ENCODE data around the gene DOP1B.

The DOP1B gene

GRCh38 chr21:36175771-36176565 lies 19.3 kb downstream of the DOP1B start:
- TF ChIP-seq Cebpa-rat (IDR thresholded peaks at IDR 0.05), result no peak
- Histone ChIP-seq H3K27me3 (no peaks in the 10 kb centered on the region), H3K9ac (no peak overlapping the region), H3K9me3 (replicated peaks in 1 of 11) (peaks cover 0 to 21% (median 16%) of the 10 kb centered on the region in 11 experiments; a peak in 15 of 22 replicates), H3K27ac (no peak overlapping the region), H3K4me2 (no peak overlapping the region), H3K4me3 (no peak overlapping the region), H4K20me1 (no peaks in the 10 kb centered on the region), H3K4me1 (peaks cover 8 to 61% (median 26%) of the 10 kb centered on the region in 10 experiments), H3K36me3 (peaks cover 0 to 19% (median 7%) of the 10 kb centered on the region in 11 experiments; a peak in 7 of 22 replicates)

- Histone ChIP-seq H3K9ac (no peak overlapping the region), H3K4me1 (peaks cover 29 to 59% (median 37%) of the 10 kb centered on the region in 10 experiments), H3K36me3 (peaks cover 0 to 19% (median 7%) of the 10 kb centered on the region in 11 experiments; a peak in 7 of 22 replicates), H3K9me3 (replicated peaks in 1 of 11) (peaks cover 0 to 23% (median 16%) of the 10 kb centered on the region in 11 experiments; a peak in 15 of 22 replicates), H4K20me1 (no peaks in the 10 kb centered on the region), H3K4me3 (no peak overlapping the region), H3K27me3 (no peaks in the 10 kb centered on the region), H3K27ac (no peak overlapping the region), H3K4me2 (peak overlapping the region in 3 of 11 experiments; percentile 31 to 62 (median 41); a peak in 7 of 22 replicates)
- TF ChIP-seq Cebpa-rat (IDR thresholded peaks at IDR 0.05), result no peak
Observed at GRCh38 chr21:36178349-36178748, 21.7 kb downstream of the DOP1B start.

GRCh38 chr21:36179145-36179544 lies 22.5 kb downstream of the DOP1B start:
- Histone ChIP-seq H3K4me2 (peak overlapping the region in 2 of 11 experiments; percentile 41 to 62; a peak in 3 of 22 replicates), H3K4me1 (peaks cover 31 to 51% (median 38%) of the 10 kb centered on the region in 10 experiments), H3K4me3 (no peak overlapping the region), H3K9ac (no peak overlapping the region), H3K27me3 (no peaks in the 10 kb centered on the region), H4K20me1 (no peaks in the 10 kb centered on the region), H3K27ac (no peak overlapping the region), H3K9me3 (replicated peaks in 1 of 11) (peaks cover 0 to 23% (median 16%) of the 10 kb centered on the region in 11 experiments; a peak in 15 of 22 replicates), H3K36me3 (peaks cover 0 to 19% (median 7%) of the 10 kb centered on the region in 11 experiments; a peak in 7 of 22 replicates)
- TF ChIP-seq Cebpa-rat (IDR thresholded peaks at IDR 0.05), result no peak

- TF ChIP-seq Cebpa-rat (IDR thresholded peaks at IDR 0.05), result no peak
Observed at GRCh38 chr21:36180963-36181362, 24.3 kb downstream of the DOP1B start.

GRCh38 chr21:36183144-36183795 lies 26.6 kb downstream of the DOP1B start:
- Histone ChIP-seq H3K9ac (peak overlapping the region in 2 of 11 experiments; percentile 37 to 41; a peak in 2 of 22 replicates), H3K27me3 (no peaks in the 10 kb centered on the region), H4K20me1 (no peaks in the 10 kb centered on the region), H3K9me3 (replicated peaks in 1 of 11) (peaks cover 0 to 23% (median 16%) of the 10 kb centered on the region in 11 experiments; a peak in 15 of 22 replicates), H3K36me3 (peaks cover 0 to 14% (median 7%) of the 10 kb centered on the region in 11 experiments; a peak in 6 of 22 replicates), H3K4me2 (peak overlapping the region in 10 of 11 experiments; percentile 21 to 79 (median 68); a peak in 19 of 22 replicates), H3K4me3 (no peak overlapping the region), H3K4me1 (peaks cover 30 to 56% (median 37%) of the 10 kb centered on the region in 10 experiments), H3K27ac (peak overlapping the region in 8 of 11 experiments; percentile 35 to 74 (median 59); a peak in 15 of 22 replicates)
- TF ChIP-seq Cebpa-rat (IDR thresholded peaks at IDR 0.05), result peak in 5 of 11 experiments; percentile 21 to 69 (median 46); a peak in 6 of 22 replicates

More at GRCh38 chr21:36180963-36181362, 24.3 kb downstream of the DOP1B start:
- H3K4me2 ChIP-seq, result peak overlapping the region; percentile 24 to 79 (median 64); a peak in 20 of 22 replicates
- H3K4me3 ChIP-seq, result no peak overlapping the region
- H3K9ac ChIP-seq, result no peak overlapping the region
- H3K9me3 ChIP-seq (replicated peaks in 1 of 11), result peaks cover 0 to 23% (median 16%) of the 10 kb centered on the region in 11 experiments; a peak in 15 of 22 replicates
- H3K27me3 ChIP-seq, result no peaks in the 10 kb centered on the region
- no peaks in the 10 kb centered on the region for H4K20me1 ChIP-seq
- peak overlapping the region in 9 of 11 experiments; percentile 14 to 74 (median 62); a peak in 14 of 22 replicates for H3K27ac ChIP-seq
- peaks cover 0 to 14% (median 7%) of the 10 kb centered on the region in 11 experiments; a peak in 5 of 22 replicates for H3K36me3 ChIP-seq
- peaks cover 30 to 49% (median 39%) of the 10 kb centered on the region in 10 experiments for H3K4me1 ChIP-seq

- Histone ChIP-seq H3K4me3 (no peak overlapping the region), H3K4me1 (peaks cover 30 to 59% (median 39%) of the 10 kb centered on the region in 10 experiments), H3K9me3 (replicated peaks in 1 of 11) (peaks cover 0 to 16% (median 8%) of the 10 kb centered on the region in 11 experiments; a peak in 12 of 22 replicates), H3K36me3 (peaks cover 0 to 10% (median 2%) of the 10 kb centered on the region in 11 experiments; a peak in 5 of 22 replicates), H3K27me3 (no peaks in the 10 kb centered on the region), H3K9ac (no peak overlapping the region), H3K4me2 (no peak overlapping the region; a peak in 1 of 22 replicates), H3K27ac (peak overlapping the region in 1 of 11 experiments; percentile 23; a peak in 1 of 22 replicates), H4K20me1 (no peaks in the 10 kb centered on the region)
- no peak for TF ChIP-seq Cebpa-rat (IDR thresholded peaks at IDR 0.05)
Observed at GRCh38 chr21:36184545-36184944, 27.9 kb downstream of the DOP1B start.

GRCh38 chr21:36185523-36185922 lies 28.9 kb downstream of the DOP1B start:
- H3K9me3 ChIP-seq (replicated peaks in 1 of 11), result peaks cover 0 to 7% (median under 1%) of the 10 kb centered on the region in 11 experiments; a peak in 4 of 22 replicates
- H3K4me3 ChIP-seq, result no peak overlapping the region
- H4K20me1 ChIP-seq, result no peaks in the 10 kb centered on the region
- no peaks in the 10 kb centered on the region for H3K27me3 ChIP-seq
- H3K4me2 ChIP-seq, result no peak overlapping the region
- peaks cover 30 to 59% (median 39%) of the 10 kb centered on the region in 10 experiments for H3K4me1 ChIP-seq
- no peak overlapping the region for H3K9ac ChIP-seq
- H3K27ac ChIP-seq, result no peak overlapping the region
- H3K36me3 ChIP-seq, result peaks cover 0 to 5% (median 0%) of the 10 kb centered on the region in 11 experiments; a peak in 3 of 22 replicates
- TF ChIP-seq Cebpa-rat (IDR thresholded peaks at IDR 0.05), result no peak

- Histone ChIP-seq H4K20me1 (no peaks in the 10 kb centered on the region), H3K4me1 (peaks cover 28 to 55% (median 35%) of the 10 kb centered on the region in 10 experiments), H3K27ac (no peak overlapping the region), H3K4me3 (no peak overlapping the region), H3K36me3 (peaks cover 0 to 5% (median 0%) of the 10 kb centered on the region in 11 experiments; a peak in 3 of 22 replicates), H3K9ac (no peak overlapping the region), H3K9me3 (replicated peaks in 1 of 11) (peaks cover 0 to 1% (median 0%) of the 10 kb centered on the region in 11 experiments; a peak in 2 of 22 replicates), H3K4me2 (no peak overlapping the region), H3K27me3 (no peaks in the 10 kb centered on the region)
- TF ChIP-seq Cebpa-rat (IDR thresholded peaks at IDR 0.05), result no peak
Observed at GRCh38 chr21:36186081-36186480, 29.5 kb downstream of the DOP1B start.

Data from BLaER1 treated with 17β-estradiol and CSF1 and Interleukin-3, amounts not matched to agents 10 nM and 100 nM (cell line).